NCI-H1092 (cell line): ENCODE results near the gene GMPR.

Source experiments
- DNase-seq: peaks from one replicate; lab custom pipeline; 2025; lab: John Stamatoyannopoulos, UW

Gene GMPR

GRCh38 chr6:16272201-16272600 lies 33.8 kb downstream of the GMPR start:
- DNase-seq, result no peak

- DNase-seq, result no peak
Observed at GRCh38 chr6:16273256-16273655, 34.9 kb downstream of the GMPR start.

- no peak for DNase-seq
Observed at GRCh38 chr6:16274483-16274882, 36.1 kb downstream of the GMPR start.

GRCh38 chr6:16274885-16275589 lies 36.6 kb downstream of the GMPR start:
- DNase-seq, result no peak

GRCh38 chr6:16277101-16277981 lies 39.0 kb downstream of the GMPR start:
- no peak for DNase-seq

GRCh38 chr6:16278048-16278724 lies 39.8 kb downstream of the GMPR start:
- no peak for DNase-seq

- no peak for DNase-seq
Observed at GRCh38 chr6:16278750-16279149, 40.4 kb downstream of the GMPR start.

- DNase-seq, result no peak
Observed at GRCh38 chr6:16279243-16279642, 40.9 kb downstream of the GMPR start.

GRCh38 chr6:16282370-16282769 lies 44.0 kb downstream of the GMPR start:
- no peak for DNase-seq

- DNase-seq, result no peak
Observed at GRCh38 chr6:16284472-16284871, 46.1 kb downstream of the GMPR start.

- DNase-seq, result no peak
Observed at GRCh38 chr6:16285467-16286150, 47.2 kb downstream of the GMPR start.

GRCh38 chr6:16286151-16286522 lies 47.8 kb downstream of the GMPR start:
- DNase-seq, result no peak

- DNase-seq, result no peak
Observed at GRCh38 chr6:16288163-16288562, 49.8 kb downstream of the GMPR start.

- DNase-seq, result no peak
Observed at GRCh38 chr6:16291739-16292138, 53.4 kb downstream of the GMPR start.

- DNase-seq, result no peak
Observed at GRCh38 chr6:16292432-16292831, 54.0 kb downstream of the GMPR start.

GRCh38 chr6:16292942-16293341 lies 54.6 kb downstream of the GMPR start:
- no peak for DNase-seq

GRCh38 chr6:16294371-16294770 lies 56.0 kb downstream of the GMPR start:
- DNase-seq, result no peak

- no peak for DNase-seq
Observed at GRCh38 chr6:16295060-16295459, 56.7 kb downstream of the GMPR start.

GRCh38 chr6:16295471-16295870 lies 57.1 kb downstream of the GMPR start:
- no peak for DNase-seq

GRCh38 chr6:16296061-16296670 lies 57.8 kb downstream of the GMPR start:
- DNase-seq, result no peak

- DNase-seq, result no peak
Observed at GRCh38 chr6:16299861-16300260, 61.5 kb downstream of the GMPR start.

GRCh38 chr6:16301511-16301910 lies 63.1 kb downstream of the GMPR start:
- DNase-seq, result no peak
